LNCaP clone FGC (cell line): ENCODE measurements around the gene PPARD.

Experiments
- DNase-seq: peaks from one replicate; pipeline ENCODE4 v3.0.0-alpha.2; 2011; ENCODE audit warnings: low read depth
- H3K4me3 ChIP-seq: 2 replicates; pipeline ENCODE4 v1.5.1; 2011; ENCODE audit warnings: mild to moderate bottlenecking, low read depth, low read length, control low read depth
- TF ChIP-seq, protein P1 (sequence below): IDR thresholded peaks from 2 replicates; pipeline ENCODE4 v1.5.1; 2012; ENCODE audit warnings: mild to moderate bottlenecking; ENCODE audit not compliant: control insufficient read depth, insufficient read depth; ENCODE audit errors: extremely low read depth

PPARD gene

DNA sequence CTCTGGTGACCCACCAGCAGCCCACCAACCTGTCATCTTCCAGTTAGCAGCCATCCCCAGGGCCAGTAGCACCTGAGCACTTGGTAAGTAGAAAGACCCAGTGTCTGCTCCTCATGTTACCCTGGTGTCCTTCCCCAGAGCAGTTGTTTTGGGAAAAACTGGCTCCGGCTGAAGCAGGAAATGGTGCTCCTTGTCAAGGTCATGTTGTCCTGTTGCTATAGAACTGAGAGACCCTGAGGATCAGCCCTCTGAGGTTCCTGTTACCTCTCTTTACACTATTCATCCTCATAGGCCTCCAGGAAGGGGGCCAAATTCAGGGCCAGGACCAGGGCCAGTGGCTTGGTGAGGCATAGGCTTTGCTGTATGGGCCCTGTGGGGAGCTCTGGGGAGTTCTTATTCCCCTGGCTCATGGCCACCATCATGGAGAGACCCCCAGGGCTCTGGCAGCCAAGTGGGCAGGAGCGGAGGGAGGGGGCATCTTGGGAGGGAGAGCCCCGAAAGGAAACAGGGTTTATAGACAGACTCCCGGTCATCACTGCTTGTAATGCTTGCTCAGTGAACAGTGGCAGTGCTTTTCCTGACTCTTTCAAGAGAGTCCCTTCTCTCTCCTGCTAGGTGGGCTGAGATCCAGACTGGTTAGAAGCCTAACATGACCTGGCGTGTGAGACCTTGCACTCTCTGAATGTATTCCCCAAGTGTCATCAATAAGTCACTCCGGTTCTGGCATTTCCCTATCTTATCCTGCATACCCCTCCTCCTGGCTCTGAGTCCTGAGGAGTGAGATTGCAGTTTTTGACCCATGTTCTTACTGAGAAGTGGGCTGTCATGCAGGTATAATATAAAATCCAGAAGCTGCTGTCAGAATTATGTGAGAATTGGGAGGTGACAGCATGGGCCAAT, 50.7 kb downstream of the PPARD start:
- TF ChIP-seq, protein P1, sequence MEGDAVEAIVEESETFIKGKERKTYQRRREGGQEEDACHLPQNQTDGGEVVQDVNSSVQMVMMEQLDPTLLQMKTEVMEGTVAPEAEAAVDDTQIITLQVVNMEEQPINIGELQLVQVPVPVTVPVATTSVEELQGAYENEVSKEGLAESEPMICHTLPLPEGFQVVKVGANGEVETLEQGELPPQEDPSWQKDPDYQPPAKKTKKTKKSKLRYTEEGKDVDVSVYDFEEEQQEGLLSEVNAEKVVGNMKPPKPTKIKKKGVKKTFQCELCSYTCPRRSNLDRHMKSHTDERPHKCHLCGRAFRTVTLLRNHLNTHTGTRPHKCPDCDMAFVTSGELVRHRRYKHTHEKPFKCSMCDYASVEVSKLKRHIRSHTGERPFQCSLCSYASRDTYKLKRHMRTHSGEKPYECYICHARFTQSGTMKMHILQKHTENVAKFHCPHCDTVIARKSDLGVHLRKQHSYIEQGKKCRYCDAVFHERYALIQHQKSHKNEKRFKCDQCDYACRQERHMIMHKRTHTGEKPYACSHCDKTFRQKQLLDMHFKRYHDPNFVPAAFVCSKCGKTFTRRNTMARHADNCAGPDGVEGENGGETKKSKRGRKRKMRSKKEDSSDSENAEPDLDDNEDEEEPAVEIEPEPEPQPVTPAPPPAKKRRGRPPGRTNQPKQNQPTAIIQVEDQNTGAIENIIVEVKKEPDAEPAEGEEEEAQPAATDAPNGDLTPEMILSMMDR: no peak
- H3K4me3 ChIP-seq: no peak overlapping the region
- no peak for DNase-seq

- no peak overlapping the region for H3K4me3 ChIP-seq
- no peak for DNase-seq
- TF ChIP-seq, protein P1: no peak
Measured at GRCh38 chr6:35396991-35397390, 54.6 kb downstream of the PPARD start.

DNA sequence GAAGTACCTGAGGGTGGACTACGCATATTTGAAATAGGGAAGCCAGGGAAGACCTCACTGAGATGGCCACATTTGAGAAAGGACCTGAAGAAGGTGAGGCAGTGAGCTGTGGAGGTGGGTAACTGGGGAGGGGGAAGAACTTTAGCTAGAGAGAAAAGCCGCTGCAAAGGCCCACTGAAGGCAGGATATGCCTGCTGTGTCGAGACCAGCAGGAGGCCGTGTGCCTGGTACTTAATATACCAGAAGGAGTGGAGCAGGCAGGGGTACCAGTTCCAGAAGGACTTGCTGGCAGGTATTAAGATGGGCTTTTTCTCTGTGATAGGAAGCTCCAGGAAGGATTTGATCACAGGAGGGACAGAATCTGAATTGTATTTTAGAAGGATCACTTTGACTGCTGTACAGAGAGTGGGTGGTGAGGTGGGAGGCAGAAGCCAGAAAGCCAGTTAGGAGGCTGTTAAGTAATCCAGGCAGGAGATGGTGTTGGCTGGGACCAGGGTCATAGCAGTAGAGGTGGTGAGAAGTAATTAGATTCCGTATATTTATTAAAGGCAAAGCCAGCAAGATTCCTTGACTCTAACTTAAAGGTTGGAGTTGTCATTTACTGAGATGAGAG, 55.6 kb downstream of the PPARD start:
- H3K4me3 ChIP-seq: no peak overlapping the region
- TF ChIP-seq, protein P1: no peak
- DNase-seq: no peak

DNA sequence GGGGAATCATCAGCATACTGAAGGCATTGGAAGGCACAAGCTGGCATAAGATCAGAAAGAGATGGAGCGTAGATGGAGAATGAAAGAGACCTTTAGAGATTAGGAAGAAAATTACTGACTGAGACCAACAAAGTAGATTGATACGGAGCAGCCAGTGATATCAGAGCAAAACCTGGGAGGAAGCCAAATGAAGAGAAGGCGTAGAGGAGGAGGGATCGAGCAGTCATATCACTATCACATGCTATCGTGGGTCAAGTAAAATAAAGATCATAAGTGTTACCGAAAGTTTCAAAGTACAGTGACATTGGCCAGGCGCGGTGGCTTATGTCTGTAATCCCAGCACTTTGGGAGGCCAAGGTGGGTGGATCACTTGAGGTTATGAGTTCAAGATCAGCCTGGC, 56.2 kb downstream of the PPARD start:
- H3K4me3 ChIP-seq: no peak overlapping the region
- TF ChIP-seq, protein P1: no peak
- DNase-seq: no peak

- no peak for DNase-seq
- H3K4me3 ChIP-seq: no peak overlapping the region
- TF ChIP-seq, protein P1: no peak
Measured at GRCh38 chr6:35400111-35400510, 57.8 kb downstream of the PPARD start.

GRCh38 chr6:35400901-35401311, 58.5 kb downstream of the PPARD start:
- TF ChIP-seq, protein P1: no peak
- no peak for DNase-seq
- no peak overlapping the region for H3K4me3 ChIP-seq
